HG02852 (cell line): Measurements from ENCODE around the gene ZSWIM3.

Source experiments
- ATAC-seq: cut with Tn5 transposase; IDR thresholded peaks from one replicate; pipeline ENCODE4 v1.9.1; 2021; ENCODE audit warnings: mild to moderate bottlenecking, moderate library complexity; ENCODE audit not compliant: unreplicated experiment

ZSWIM3 gene

GRCh38 chr20:45832619-45833018, 24.8 kb upstream of the ZSWIM3 start:
- ATAC-seq, result no peak

- ATAC-seq, result peak; percentile 57
Observed at GRCh38 chr20:45833030-45833882, 24.2 kb upstream of the ZSWIM3 start, which contains the start of gene SNX21. Gene SNX21, plus strand, starts transcription at chr20:45833799. Its CDS starts 121 bp downstream, at chr20:45833920.

- peak; percentile 34 for ATAC-seq
Observed at GRCh38 chr20:45833883-45834796, 23.3 kb upstream of the ZSWIM3 start.

- ATAC-seq, result no peak
Observed at GRCh38 chr20:45834797-45835161, 22.6 kb upstream of the ZSWIM3 start.

- no peak for ATAC-seq
Observed at GRCh38 chr20:45835329-45835765, 22.1 kb upstream of the ZSWIM3 start.

- ATAC-seq, result no peak
Observed at GRCh38 chr20:45835825-45836224, 21.6 kb upstream of the ZSWIM3 start.

- ATAC-seq, result no peak
Observed at GRCh38 chr20:45836841-45837240, 20.6 kb upstream of the ZSWIM3 start.

GRCh38 chr20:45840700-45841198, 16.7 kb upstream of the ZSWIM3 start:
- ATAC-seq, result no peak

GRCh38 chr20:45841407-45842129, 15.8 kb upstream of the ZSWIM3 start:
- ATAC-seq, result no peak

GRCh38 chr20:45842169-45842812, 15.1 kb upstream of the ZSWIM3 start:
- ATAC-seq, result peak; percentile 67

- no peak for ATAC-seq
Observed at GRCh38 chr20:45843506-45843905, 13.9 kb upstream of the ZSWIM3 start.

- no peak for ATAC-seq
Observed at GRCh38 chr20:45845452-45845851, 12.0 kb upstream of the ZSWIM3 start.

- no peak for ATAC-seq
Observed at GRCh38 chr20:45848421-45848820, 9.0 kb upstream of the ZSWIM3 start.

GRCh38 chr20:45848969-45849582, 8.3 kb upstream of the ZSWIM3 start:
- ATAC-seq, result no peak

GRCh38 chr20:45850238-45850637, 7.2 kb upstream of the ZSWIM3 start:
- no peak for ATAC-seq

GRCh38 chr20:45850926-45851325, 6.5 kb upstream of the ZSWIM3 start:
- no peak for ATAC-seq

- ATAC-seq, result no peak
Observed at GRCh38 chr20:45851501-45851900, 5.9 kb upstream of the ZSWIM3 start.

- ATAC-seq, result no peak
Observed at GRCh38 chr20:45852326-45852725, 5.1 kb upstream of the ZSWIM3 start.

- no peak for ATAC-seq
Observed at GRCh38 chr20:45853484-45853883, 3.9 kb upstream of the ZSWIM3 start.

- peak; percentile 19 for ATAC-seq
Observed at GRCh38 chr20:45857882-45858216, 435 bp downstream of the ZSWIM3 start.
